K562 (cell line): ENCODE results near the gene MCC. TPM values are rescaled to one million over a fixed set of nuclear protein-coding genes. Genes with fewer than 3 reads are reported as not detected.

ENCODE experiments used
- CEBPG ChIP-seq, 3 experiments: fragments of 200-800 bp in 1 of 3; sonication (Bioruptor generic) in 1 of 3; sonication (generic) in 1 of 3; formaldehyde crosslinking in 1 of 3; IDR thresholded peaks in 2 of 3; conservative IDR thresholded peaks in 1 of 3; 2 replicates each; pipeline versions ENCODE4 v1.6.1 to v1.8.0; 2016 to 2022; ENCODE audit warnings: missing compliant biosample characterization in 2 of 3, missing genetic modification characterization in 2 of 3, mild to moderate bottlenecking in 1 of 3, missing genetic modification reagents in 1 of 3
- HDAC6 ChIP-seq: IDR thresholded peaks from 2 replicates; pipeline ENCODE4 v1.6.1; 2012; ENCODE audit warnings: low read depth, mild to moderate bottlenecking, control low read depth, inconsistent platforms, low read length, moderate library complexity
- KLF10 ChIP-seq: fragments of 250-450 bp; sonication (Bioruptor Pico); IDR thresholded peaks from 2 replicates; pipeline ENCODE4 v1.6.1; 2021; ENCODE audit warnings: matching md5 sums
- MCM5 ChIP-seq: fragments of 450-650 bp; IDR thresholded peaks from 2 replicates; pipeline ENCODE4 v1.6.1; 2016; ENCODE audit warnings: low read depth
- MYC ChIP-seq, 2 experiments: fragments of 250-450 bp in 1 of 2; sonication (Bioruptor Pico) in 1 of 2; IDR thresholded peaks; 2 replicates each; pipeline versions ENCODE4 v1.5.1 to v1.6.1; 2012 to 2021; ENCODE audit warnings: low read depth in 2 of 2, borderline replicate concordance in 1 of 2, improper control_type of control experiment in 1 of 2, low read length in 1 of 2, mild to moderate bottlenecking in 1 of 2, moderate library complexity in 1 of 2
- PATZ1 ChIP-seq: fragments of 250-450 bp; sonication (Bioruptor Pico); IDR thresholded peaks from 2 replicates; pipeline ENCODE4 v1.5.0; 2020; ENCODE audit warnings: mild to moderate bottlenecking, borderline replicate concordance
- POLR2A ChIP-seq: fragments of 450-650 bp; conservative IDR thresholded peaks from 2 replicates; pipeline ENCODE4 v1.6.1; 2016
- TFAP4 ChIP-seq: sonication (generic); formaldehyde crosslinking; IDR thresholded peaks from 2 replicates; pipeline ENCODE4 v1.8.0; 2022; ENCODE audit warnings: missing genetic modification reagents, mild to moderate bottlenecking, moderate library complexity, borderline replicate concordance
- ZNF253 ChIP-seq: fragments of 250-450 bp; sonication (Bioruptor Pico); conservative IDR thresholded peaks from 2 replicates; pipeline ENCODE4 v1.6.1; 2021; ENCODE audit warnings: mild to moderate bottlenecking
- ZNF398 ChIP-seq: fragments of 250-450 bp; sonication (Bioruptor Pico); IDR thresholded peaks from 2 replicates; pipeline ENCODE4 v1.8.0; 2021; ENCODE audit warnings: moderate library complexity, mild to moderate bottlenecking, inconsistent platforms
- ZNF407 ChIP-seq: fragments of 450-650 bp; IDR thresholded peaks from 2 replicates; pipeline ENCODE4 v1.6.1; 2016; ENCODE audit warnings: low read depth
- polyA plus RNA-seq, 8 experiments: library from polyadenylated mRNA; depleted of rRNA in 4 of 8; stranded (reverse) in 5 of 8; unstranded in 3 of 8; fragments of >200 nt; fragmentation: Nextera tagmentation in 2 of 8; fragmentation: Illumina TruSeq in 1 of 8; extraction: Ambion mirVana in 2 of 8; extraction: Trizol in 1 of 8; gene quantifications; 2 replicates each; pipeline versions ENCODE4 v1.2.1 to v1.2.3, GENCODE V29; 2011 to 2014; ENCODE audit warnings: inconsistent platforms in 1 of 8, missing spikeins in 1 of 8
- total RNA-seq, 7 experiments: library from RNA; depleted of rRNA in 6 of 7; stranded (reverse); fragments of >200 nt in 6 of 7; fragmentation: Illumina TruSeq in 2 of 7; extraction: Trizol in 2 of 7; gene quantifications; 2 replicates each; pipeline versions ENCODE4 v1.2.1 to v1.2.3, GENCODE V29; 2011 to 2021; ENCODE audit warnings: low replicate concordance in 1 of 7

The MCC gene
- total and polyA plus RNA-seq, 9 of the 15 experiments (the other 6 are each of a cell fraction or from before 2014, with no cell fraction given) = 0.04 to 0.24 (median 0.06) TPM; not detected in 1

- no peak for TF ChIP-seq ZNF407
- TF ChIP-seq TFAP4 (CRISPR knock-in tag) = no peak
- TF ChIP-seq MCM5 = no peak
- no peak for TF ChIP-seq MYC (IDR thresholded peaks at IDR 0.05; ENCODE audit: low read depth, low read length)
- TF ChIP-seq MYC (CRISPR knock-in tag; IDR thresholded peaks at IDR 0.05; ENCODE audit: borderline replicate concordance, low read depth) = no peak
- TF ChIP-seq PATZ1 (CRISPR knock-in tag) = no peak
- no peak for TF ChIP-seq ZNF398
- no peak for TF ChIP-seq KLF10 (CRISPR knock-in tag)
- TF ChIP-seq HDAC6 = no peak
- no peak for TF ChIP-seq CEBPG (CRISPR knock-in tag; IDR thresholded peaks at IDR 0.05)
- no peak for TF ChIP-seq CEBPG (tag; conservative IDR thresholded peaks at IDR 0.05 in 1 of 2, IDR thresholded peaks at IDR 0.05 in 1 of 2)
- no peak for TF ChIP-seq ZNF253
- TF ChIP-seq POLR2A = no peak
These were observed 14.0 kb downstream of the MCC start (continued) for GRCh38 chr5:113474100-113474728.
